Measurements from ENCODE around the gene FAM240B.

The FAM240B gene

GRCh38 chr9:38681747-38682227 is 38.1 kb downstream of the FAM240B start:
- Histone ChIP-seq H3K4me2 (ENCODE audit: low read depth, low read length, poor library complexity, severe bottlenecking) (no peak overlapping the region), H3K4me3 (ENCODE audit: low read length, poor library complexity, severe bottlenecking) (no peak overlapping the region), H3K9me2 (replicated peaks; ENCODE audit: low read depth, low read length) (no peaks in the 10 kb centered on the region), H3K9me3 (ENCODE audit: insufficient read depth, low read depth, low read length) (peaks cover 3% of the 10 kb centered on the region; the same call in 1 of the 2 replicates), H3K4me1 (ENCODE audit: insufficient read depth, low read length, poor library complexity, severe bottlenecking) (no peaks in the 10 kb centered on the region), H3K36me3 (ENCODE audit: insufficient read depth, low read length) (no peaks in the 10 kb centered on the region), H3K27me3 (ENCODE audit: insufficient read depth, low read length, poor library complexity, severe bottlenecking) (no peaks in the 10 kb centered on the region), H3F3A (ENCODE audit: low read depth) (no peaks in the 10 kb centered on the region), H4K20me1 (ENCODE audit: insufficient read depth, low read length, poor library complexity, severe bottlenecking) (no peaks in the 10 kb centered on the region), H3K79me2 (ENCODE audit: insufficient read depth, low read length) (no peaks in the 10 kb centered on the region), H2AFZ (ENCODE audit: low read length) (no peak overlapping the region), H3K9ac (ENCODE audit: low read depth, low read length, poor library complexity, severe bottlenecking) (no peak overlapping the region)
- no peak for TF ChIP-seq CTCF (conservative IDR thresholded peaks at IDR 0.05; ENCODE audit: low read length)
- no peak for TF ChIP-seq EZH2phosphoT487 (IDR thresholded peaks at IDR 0.05; ENCODE audit: borderline replicate concordance)

- no peaks in the 10 kb centered on the region for H3F3A ChIP-seq (ENCODE audit: low read depth)
- H3K9me2 ChIP-seq (replicated peaks; ENCODE audit: low read depth, low read length): no peaks in the 10 kb centered on the region
- H3K9me3 ChIP-seq (ENCODE audit: insufficient read depth, low read depth, low read length): peaks cover 3% of the 10 kb centered on the region; the same call in 1 of the 2 replicates
- H3K4me2 ChIP-seq (ENCODE audit: low read depth, low read length, poor library complexity, severe bottlenecking): no peak overlapping the region
- no peaks in the 10 kb centered on the region for H3K79me2 ChIP-seq (ENCODE audit: insufficient read depth, low read length)
- H4K20me1 ChIP-seq (ENCODE audit: insufficient read depth, low read length, poor library complexity, severe bottlenecking): no peaks in the 10 kb centered on the region
- no peaks in the 10 kb centered on the region for H3K4me1 ChIP-seq (ENCODE audit: insufficient read depth, low read length, poor library complexity, severe bottlenecking)
- no peaks in the 10 kb centered on the region for H3K27me3 ChIP-seq (ENCODE audit: insufficient read depth, low read length, poor library complexity, severe bottlenecking)
- TF ChIP-seq CTCF (conservative IDR thresholded peaks at IDR 0.05; ENCODE audit: low read length): no peak
- no peak for TF ChIP-seq EZH2phosphoT487 (IDR thresholded peaks at IDR 0.05; ENCODE audit: borderline replicate concordance)
- no peaks in the 10 kb centered on the region for H3K36me3 ChIP-seq (ENCODE audit: insufficient read depth, low read length)
- H3K4me3 ChIP-seq (ENCODE audit: low read length, poor library complexity, severe bottlenecking): no peak overlapping the region
- no peak overlapping the region for H3K9ac ChIP-seq (ENCODE audit: low read depth, low read length, poor library complexity, severe bottlenecking)
- H2AFZ ChIP-seq (ENCODE audit: low read length): no peak overlapping the region
Observed at GRCh38 chr9:38680837-38681445, 39.0 kb downstream of the FAM240B start.

- Histone ChIP-seq H3K9ac (ENCODE audit: low read depth, low read length, poor library complexity, severe bottlenecking) (no peak overlapping the region), H3K9me3 (ENCODE audit: insufficient read depth, low read depth, low read length) (peaks cover 3% of the 10 kb centered on the region; the same call in 1 of the 2 replicates), H3K9me2 (replicated peaks; ENCODE audit: low read depth, low read length) (no peaks in the 10 kb centered on the region), H2AFZ (ENCODE audit: low read length) (no peak overlapping the region), H3K4me2 (ENCODE audit: low read depth, low read length, poor library complexity, severe bottlenecking) (no peak overlapping the region), H3K27me3 (ENCODE audit: insufficient read depth, low read length, poor library complexity, severe bottlenecking) (no peaks in the 10 kb centered on the region), H3K4me1 (ENCODE audit: insufficient read depth, low read length, poor library complexity, severe bottlenecking) (no peaks in the 10 kb centered on the region), H3K79me2 (ENCODE audit: insufficient read depth, low read length) (no peaks in the 10 kb centered on the region), H4K20me1 (ENCODE audit: insufficient read depth, low read length, poor library complexity, severe bottlenecking) (no peaks in the 10 kb centered on the region), H3F3A (ENCODE audit: low read depth) (no peaks in the 10 kb centered on the region), H3K4me3 (ENCODE audit: low read length, poor library complexity, severe bottlenecking) (no peak overlapping the region), H3K36me3 (ENCODE audit: insufficient read depth, low read length) (no peaks in the 10 kb centered on the region)
- no peak for TF ChIP-seq EZH2phosphoT487 (IDR thresholded peaks at IDR 0.05; ENCODE audit: borderline replicate concordance)
- no peak for TF ChIP-seq CTCF (conservative IDR thresholded peaks at IDR 0.05; ENCODE audit: low read length)
Observed at GRCh38 chr9:38677660-38678303, 42.2 kb downstream of the FAM240B start.

Measured in Loucy (cell line).